AG10803 (cell line): ENCODE results near the gene CLTCL1.

Experiments used
- DNase-seq: peaks from one replicate; pipeline ENCODE4 v3.0.0; 2010; ENCODE audit warnings: low read depth
- H3K4me3 ChIP-seq: 2 replicates; pipeline ENCODE4 v1.5.1; 2011; ENCODE audit warnings: mild to moderate bottlenecking, low read length, control low read depth
- CTCF ChIP-seq: conservative IDR thresholded peaks from 2 replicates; pipeline ENCODE4 v1.5.1; 2011; ENCODE audit warnings: mild to moderate bottlenecking, low read length, control low read depth, inconsistent platforms

Gene CLTCL1

GRCh38 chr22:19304547-19304946 is 13.0 kb upstream of the CLTCL1 start:
- no peak for TF ChIP-seq CTCF
- no peak for DNase-seq
- no peak overlapping the region for H3K4me3 ChIP-seq

GRCh38 chr22:19303785-19304184 is 12.3 kb upstream of the CLTCL1 start:
- DNase-seq, result no peak
- no peak overlapping the region for H3K4me3 ChIP-seq
- no peak for TF ChIP-seq CTCF

GRCh38 chr22:19295733-19296132 is 4.2 kb upstream of the CLTCL1 start:
- no peak for TF ChIP-seq CTCF
- no peak for DNase-seq
- H3K4me3 ChIP-seq, result no peak overlapping the region

- no peak for TF ChIP-seq CTCF
- H3K4me3 ChIP-seq, result peak overlapping the region; percentile 81
- DNase-seq, result peak; percentile 69
These were observed 1.1 kb upstream of the CLTCL1 start for GRCh38 chr22:19292458-19293230.

GRCh38 chr22:19291218-19291579 is 320 bp downstream of the CLTCL1 start:
- TF ChIP-seq CTCF, result 0 out of 2 replicates have a peak, but pooled peaks have one; percentile 4
- peak; percentile 20 for DNase-seq

GRCh38 chr22:19290400-19291217 is 910 bp downstream of the CLTCL1 start:
- no peak for TF ChIP-seq CTCF
- peak overlapping the region; percentile 79 for H3K4me3 ChIP-seq
- DNase-seq, result no peak

More at GRCh38 chr22:19291218-19291579, 320 bp downstream of the CLTCL1 start:
- H3K4me3 ChIP-seq, result peak overlapping the region; percentile 79
